ENCODE results near the gene RNU1-3. TPM values are rescaled to one million over a fixed set of nuclear protein-coding genes. Genes with fewer than 3 reads are reported as not detected.
"Not testable (repeated sequence)": the region's sequence is repeated elsewhere in the genome, so short reads cannot be mapped to it uniquely, and the experiment has no call there.

Gene RNU1-3
- total RNA-seq, 1 donor from 2014 or later = 3,042 TPM

DNA sequence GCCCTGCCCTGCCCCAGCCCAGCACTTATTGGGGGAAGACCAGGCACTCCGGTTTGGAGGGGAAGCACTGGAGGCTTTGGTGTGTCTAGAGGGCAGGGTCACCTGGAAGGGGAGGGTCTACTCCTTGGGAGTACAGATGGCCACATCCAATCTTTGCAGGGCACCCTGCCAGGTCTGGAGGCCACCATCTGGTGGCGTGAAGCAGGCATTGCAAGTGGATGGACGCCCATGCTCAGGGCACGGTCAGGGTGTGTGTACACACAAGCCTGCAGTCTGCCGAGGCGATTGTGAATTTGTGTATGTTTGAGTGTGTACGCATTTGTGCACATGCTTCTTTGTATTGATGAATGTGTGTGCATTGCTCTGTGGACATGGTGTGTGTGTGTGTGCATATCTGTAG, 36.4 kb upstream of the RNU1-3 start:
- not testable (repeated sequence) for H3K27ac Mint-ChIP-seq (ENCODE audit: unreplicated experiment); DNase-seq (ENCODE audit: low read depth, low spot score); H3K27me3 Mint-ChIP-seq (ENCODE audit: low read depth); H3K9me3 Mint-ChIP-seq; H3K36me3 Mint-ChIP-seq (ENCODE audit: low read depth); H3K4me1 Mint-ChIP-seq; H3K4me3 Mint-ChIP-seq

DNA sequence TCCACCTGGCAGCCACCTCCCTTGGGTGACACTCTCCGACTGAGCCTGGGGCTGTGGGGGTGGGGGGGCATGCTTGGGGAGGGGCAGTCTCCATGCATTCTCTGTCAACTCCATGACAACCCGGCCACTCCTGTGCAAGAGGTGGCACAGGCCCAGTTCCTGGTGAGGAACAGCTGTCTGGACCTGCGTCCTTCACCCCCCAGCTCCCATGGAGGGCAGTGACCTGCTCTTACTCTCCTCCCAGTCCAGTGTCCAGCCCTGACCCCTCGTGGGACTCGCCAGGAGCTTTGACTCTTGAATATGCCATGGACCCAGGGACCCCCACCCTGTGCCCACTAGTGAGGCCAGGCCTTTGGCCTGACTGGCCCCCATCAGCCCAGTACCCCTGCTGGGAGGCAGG, 35.5 kb upstream of the RNU1-3 start:
- not testable (repeated sequence) for H3K4me3 Mint-ChIP-seq; DNase-seq (ENCODE audit: low read depth, low spot score)

DNA sequence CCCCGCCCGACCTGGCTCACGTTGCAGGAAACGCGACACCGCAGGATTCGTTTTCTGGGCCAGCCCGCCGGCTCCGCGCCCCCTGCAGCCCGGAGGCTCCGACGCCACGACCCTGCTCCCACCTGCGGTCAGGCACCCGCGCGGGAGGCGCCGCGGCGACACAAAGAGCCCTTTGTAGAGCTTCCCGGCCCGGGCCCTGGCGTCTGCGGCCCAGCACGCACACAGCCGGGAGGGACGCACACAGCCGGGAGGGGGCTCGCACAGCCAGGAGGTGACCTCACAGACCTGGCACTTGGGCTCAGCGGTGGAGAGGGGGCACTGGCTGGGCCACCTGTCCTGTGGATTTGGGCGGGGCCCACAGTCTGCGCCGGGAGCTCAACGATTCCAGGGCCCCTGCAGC, 34.4 kb upstream of the RNU1-3 start:
- not testable (repeated sequence) for H3K27ac Mint-ChIP-seq (ENCODE audit: unreplicated experiment); H3K4me3 Mint-ChIP-seq; H3K4me1 Mint-ChIP-seq; DNase-seq (ENCODE audit: low read depth, low spot score); H3K36me3 Mint-ChIP-seq (ENCODE audit: low read depth); H3K9me3 Mint-ChIP-seq; H3K27me3 Mint-ChIP-seq (ENCODE audit: low read depth)

More for the DNA sequence above, 35.5 kb upstream of the RNU1-3 start:
- H3K36me3 Mint-ChIP-seq (ENCODE audit: low read depth); H3K4me1 Mint-ChIP-seq; H3K27me3 Mint-ChIP-seq (ENCODE audit: low read depth); H3K9me3 Mint-ChIP-seq; H3K27ac Mint-ChIP-seq (ENCODE audit: unreplicated experiment): not testable (repeated sequence)

DNA sequence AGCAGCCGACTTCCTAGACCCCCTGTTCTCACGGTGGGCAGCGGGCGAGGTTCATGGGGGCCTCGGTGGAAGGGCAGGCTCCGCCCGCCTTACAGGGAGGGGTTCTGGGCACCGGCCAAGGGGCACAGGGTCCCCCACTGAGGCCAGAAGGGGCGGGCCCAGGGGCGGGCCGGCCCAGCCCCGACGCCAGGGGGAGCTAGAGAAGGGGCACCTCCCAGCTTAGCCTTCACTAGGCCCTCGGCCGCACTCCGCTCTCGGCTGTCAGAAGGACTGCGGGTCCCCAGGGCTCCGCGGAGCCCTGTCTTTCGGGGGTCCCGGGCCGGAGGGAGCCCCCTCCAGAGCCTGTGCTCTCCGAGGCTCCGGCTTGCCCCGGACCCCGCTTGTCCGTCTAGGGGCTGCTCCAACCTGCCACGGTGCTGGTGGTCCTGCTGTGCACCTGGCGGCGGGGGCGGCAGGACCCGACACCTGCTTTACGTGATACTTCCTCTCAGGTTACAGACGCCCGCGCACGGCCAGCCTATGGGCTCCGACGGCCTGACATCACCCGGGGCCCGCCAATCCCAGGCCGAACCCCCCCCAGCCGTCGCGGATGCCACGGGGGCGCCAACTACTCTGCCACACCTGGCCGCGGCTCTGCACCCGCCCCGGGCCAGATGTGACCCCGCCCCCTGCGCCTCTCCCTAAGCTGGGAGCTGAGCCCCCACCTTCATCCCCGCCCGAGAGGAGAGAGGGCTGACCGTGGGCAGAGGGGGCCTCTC, 33.6 kb upstream of the RNU1-3 start:
- not testable (repeated sequence) for H3K9me3 Mint-ChIP-seq; H3K27ac Mint-ChIP-seq (ENCODE audit: unreplicated experiment); H3K27me3 Mint-ChIP-seq (ENCODE audit: low read depth); DNase-seq (ENCODE audit: low read depth, low spot score); H3K36me3 Mint-ChIP-seq (ENCODE audit: low read depth); H3K4me3 Mint-ChIP-seq; H3K4me1 Mint-ChIP-seq

DNA sequence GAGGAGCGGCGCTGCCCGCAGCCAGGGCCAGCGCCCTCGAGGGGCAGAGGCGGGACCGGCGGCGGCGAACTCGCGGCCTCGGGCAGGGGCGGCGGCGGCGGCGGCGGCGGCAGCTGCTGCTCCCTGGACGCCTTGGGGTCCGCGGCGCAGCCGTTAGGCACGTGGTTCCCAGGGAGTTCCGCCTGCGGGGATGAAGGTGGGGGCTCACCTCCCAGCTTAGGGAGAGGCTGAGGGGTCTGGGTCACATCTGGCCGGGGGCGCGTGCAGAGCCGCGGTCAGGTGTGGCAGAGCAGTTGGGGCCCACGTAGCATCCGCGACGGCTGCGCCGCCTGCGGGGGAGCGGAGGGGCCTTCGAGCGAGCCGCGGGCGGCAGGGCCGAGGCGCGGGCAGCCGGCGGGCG, 32.7 kb upstream of the RNU1-3 start:
- H3K4me1 Mint-ChIP-seq; H3K9me3 Mint-ChIP-seq; H3K4me3 Mint-ChIP-seq; DNase-seq (ENCODE audit: low read depth, low spot score); H3K36me3 Mint-ChIP-seq (ENCODE audit: low read depth); H3K27ac Mint-ChIP-seq (ENCODE audit: unreplicated experiment); H3K27me3 Mint-ChIP-seq (ENCODE audit: low read depth): not testable (repeated sequence)

DNA sequence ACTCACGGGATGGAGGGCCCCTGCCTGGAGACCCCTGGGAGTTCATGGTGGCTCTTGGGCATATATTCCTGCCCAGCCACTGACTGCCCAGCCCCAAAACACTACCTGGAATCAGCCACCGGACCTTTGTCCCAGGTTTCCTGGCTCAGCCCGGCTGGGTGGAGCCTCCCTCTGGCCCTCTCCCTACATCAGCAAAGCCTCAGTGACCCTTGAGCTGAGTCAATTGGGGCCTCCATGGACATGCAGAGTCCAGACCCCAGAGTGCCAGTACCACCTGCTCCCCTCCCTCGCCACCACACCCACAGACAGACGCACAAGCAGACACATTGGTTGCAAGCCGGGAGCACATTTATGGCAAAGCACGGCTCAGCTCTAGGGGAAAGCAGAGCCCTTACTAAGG, 30.4 kb upstream of the RNU1-3 start:
- not testable (repeated sequence) for H3K27ac Mint-ChIP-seq (ENCODE audit: unreplicated experiment); H3K4me1 Mint-ChIP-seq; H3K36me3 Mint-ChIP-seq (ENCODE audit: low read depth); H3K4me3 Mint-ChIP-seq; H3K27me3 Mint-ChIP-seq (ENCODE audit: low read depth); DNase-seq (ENCODE audit: low read depth, low spot score); H3K9me3 Mint-ChIP-seq

DNA sequence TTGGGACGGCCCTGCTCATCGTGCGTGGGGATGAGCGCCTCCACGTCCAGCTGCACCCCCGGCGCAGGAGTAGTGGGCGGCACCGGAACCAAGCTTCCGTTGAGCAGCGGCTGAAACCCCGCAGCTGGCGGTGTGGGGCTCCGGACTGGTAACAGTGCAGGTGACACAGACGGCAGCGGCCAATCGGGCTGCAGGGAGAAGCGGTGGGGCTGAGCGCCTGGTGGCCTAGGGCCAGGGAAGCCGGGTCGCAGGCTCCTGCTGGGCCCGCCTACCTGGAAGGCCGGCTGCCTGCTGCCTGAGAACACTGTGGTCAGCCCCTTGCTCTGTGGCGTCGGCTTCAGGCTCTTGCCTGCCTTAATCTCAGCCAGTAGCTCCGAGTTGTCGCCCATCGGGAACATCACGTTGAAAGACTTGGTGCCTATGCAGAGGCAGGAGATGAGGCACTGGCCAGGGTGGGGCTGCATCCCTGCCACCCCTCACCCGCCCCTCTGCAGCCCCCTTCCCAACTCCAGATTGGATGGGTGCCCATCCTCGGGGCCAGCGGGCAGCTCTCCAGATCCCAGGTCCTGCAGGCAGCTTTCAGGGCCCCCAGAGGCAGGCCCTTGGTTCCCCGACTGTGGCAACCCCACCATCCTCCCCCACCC, 29.9 kb upstream of the RNU1-3 start:
- H3K9me3 Mint-ChIP-seq; H3K27me3 Mint-ChIP-seq (ENCODE audit: low read depth); H3K36me3 Mint-ChIP-seq (ENCODE audit: low read depth); H3K4me1 Mint-ChIP-seq; H3K4me3 Mint-ChIP-seq; H3K27ac Mint-ChIP-seq (ENCODE audit: unreplicated experiment); DNase-seq (ENCODE audit: low read depth, low spot score): not testable (repeated sequence)

DNA sequence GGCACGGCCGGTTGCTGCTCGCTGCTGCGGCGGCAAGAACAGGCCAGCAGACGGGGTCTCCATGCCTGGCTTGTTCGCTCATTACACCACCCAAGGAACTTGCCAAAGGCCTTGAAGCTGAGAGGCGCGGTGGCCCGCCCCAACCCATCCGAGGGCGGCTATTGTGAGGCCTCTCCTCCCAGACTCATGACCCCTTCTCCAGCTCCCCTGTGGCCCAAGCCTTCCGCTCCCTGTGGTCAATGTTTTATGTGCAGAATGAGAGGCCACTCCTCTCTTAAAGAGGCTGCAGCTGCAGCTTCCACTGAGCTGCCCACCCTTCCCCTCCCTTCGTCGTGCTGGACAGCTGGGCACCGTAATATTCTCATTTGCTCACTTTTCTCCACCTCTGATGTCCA, 27.6 kb upstream of the RNU1-3 start:
- not testable (repeated sequence) for DNase-seq (ENCODE audit: low read depth, low spot score); H3K27me3 Mint-ChIP-seq (ENCODE audit: low read depth); H3K36me3 Mint-ChIP-seq (ENCODE audit: low read depth); H3K4me3 Mint-ChIP-seq; H3K27ac Mint-ChIP-seq (ENCODE audit: unreplicated experiment); H3K4me1 Mint-ChIP-seq; H3K9me3 Mint-ChIP-seq

DNA sequence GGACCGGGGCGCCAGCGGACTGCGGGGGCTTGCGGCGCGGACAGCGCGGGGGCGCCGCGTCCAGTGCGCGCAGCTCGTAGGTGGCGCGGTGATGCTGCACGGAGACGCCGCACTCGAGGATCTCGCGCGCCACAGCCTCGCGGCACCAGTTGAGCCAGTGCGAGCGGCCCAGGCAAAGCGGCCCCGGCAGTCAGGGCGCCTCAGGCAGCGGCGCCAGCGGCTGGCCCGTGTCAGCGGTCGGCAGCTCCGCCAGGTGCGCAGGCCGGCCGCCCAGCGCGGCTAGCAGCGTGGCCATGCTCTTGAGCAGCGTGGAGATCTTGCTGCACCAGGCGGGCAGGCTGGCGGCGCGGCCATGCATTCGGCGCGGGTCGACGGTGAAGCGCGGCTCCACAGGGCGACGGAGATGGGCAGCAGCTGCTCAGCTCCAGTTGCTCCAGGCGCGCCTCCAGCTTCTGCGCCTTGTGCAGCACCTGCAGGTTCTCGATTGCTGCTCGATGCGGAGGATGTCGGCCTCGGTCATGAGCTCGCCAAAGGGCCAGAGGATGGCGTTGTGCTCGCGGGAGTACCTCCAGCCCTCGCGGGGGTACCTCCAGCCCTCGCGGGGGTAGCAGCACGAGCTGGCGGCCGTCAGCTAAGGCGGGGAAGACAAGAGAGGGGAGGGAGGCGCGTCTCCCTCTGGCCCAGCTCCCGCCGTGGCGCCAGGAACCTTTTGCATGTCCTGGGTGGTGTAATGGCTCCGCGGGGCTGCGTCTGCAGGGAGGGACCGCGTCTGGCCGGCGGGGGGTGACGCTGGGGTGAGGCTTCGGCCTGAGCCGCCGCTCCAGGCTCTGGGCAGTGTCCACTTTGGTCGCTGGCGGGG, 26.9 kb upstream of the RNU1-3 start:
- H3K9me3 Mint-ChIP-seq; H3K27ac Mint-ChIP-seq (ENCODE audit: unreplicated experiment); H3K4me3 Mint-ChIP-seq; H3K4me1 Mint-ChIP-seq; H3K36me3 Mint-ChIP-seq (ENCODE audit: low read depth); H3K27me3 Mint-ChIP-seq (ENCODE audit: low read depth); DNase-seq (ENCODE audit: low read depth, low spot score): not testable (repeated sequence)

DNA sequence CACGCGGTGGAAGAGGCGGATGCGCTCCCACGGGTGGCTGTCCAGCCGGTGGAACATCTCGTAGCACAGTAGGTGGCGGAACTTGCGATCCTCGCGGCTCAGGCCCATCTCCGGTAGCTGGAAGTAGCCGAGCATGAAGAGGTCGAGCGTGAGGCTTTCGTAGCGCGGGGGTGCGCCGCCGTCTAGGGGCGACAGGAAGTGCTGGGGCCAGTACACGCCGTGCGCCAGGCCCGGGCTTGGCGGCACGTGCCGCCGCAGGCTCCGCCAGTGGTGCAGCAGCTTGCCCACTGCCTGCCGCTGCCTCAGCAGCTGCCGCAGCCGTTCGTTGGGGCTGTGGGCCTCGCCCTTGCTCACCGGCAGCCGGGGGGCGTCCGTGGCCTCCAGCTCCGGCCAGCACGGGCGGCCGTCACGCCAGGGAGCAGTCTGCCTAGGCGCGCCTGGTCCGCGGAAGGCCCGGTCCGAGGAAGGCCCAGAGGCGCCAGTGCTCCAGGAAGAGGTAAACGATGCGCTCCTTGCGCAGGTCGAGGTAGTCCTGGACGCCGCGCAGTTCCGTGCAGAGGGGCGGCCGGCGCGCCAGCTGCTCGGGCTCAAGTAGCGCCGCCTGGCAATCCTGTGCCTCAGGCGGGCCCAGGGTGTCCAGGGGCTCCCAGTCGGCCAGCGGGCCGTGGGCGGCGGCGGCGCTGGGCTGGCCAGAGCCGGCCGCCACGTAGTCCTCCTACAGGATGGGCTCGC, 26.1 kb upstream of the RNU1-3 start:
- not testable (repeated sequence) for H3K4me1 Mint-ChIP-seq; H3K4me3 Mint-ChIP-seq; DNase-seq (ENCODE audit: low read depth, low spot score); H3K27me3 Mint-ChIP-seq (ENCODE audit: low read depth); H3K27ac Mint-ChIP-seq (ENCODE audit: unreplicated experiment); H3K9me3 Mint-ChIP-seq; H3K36me3 Mint-ChIP-seq (ENCODE audit: low read depth)

DNA sequence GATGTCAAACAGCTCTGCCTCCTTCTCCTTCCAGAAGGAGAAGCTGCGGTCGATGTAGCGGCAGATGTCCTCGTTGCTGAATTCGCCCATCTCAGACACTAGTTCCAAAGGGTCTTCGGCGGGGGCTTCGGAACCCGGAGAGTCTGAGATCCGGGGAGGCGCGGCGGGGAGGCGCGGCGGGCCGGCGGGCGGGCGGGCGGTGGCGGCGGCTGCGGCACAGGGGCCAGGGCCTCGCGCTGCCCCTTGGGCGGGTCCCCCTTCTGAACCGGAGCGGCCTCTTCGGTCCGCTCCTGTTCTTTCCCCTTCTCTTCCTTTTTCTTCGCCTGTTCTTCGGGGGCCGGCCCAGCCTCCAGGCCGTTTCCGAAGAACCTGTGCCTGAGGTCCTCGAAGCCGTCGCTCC, 25.5 kb upstream of the RNU1-3 start:
- not testable (repeated sequence) for H3K4me3 Mint-ChIP-seq; H3K27ac Mint-ChIP-seq (ENCODE audit: unreplicated experiment); H3K27me3 Mint-ChIP-seq (ENCODE audit: low read depth); H3K9me3 Mint-ChIP-seq; H3K36me3 Mint-ChIP-seq (ENCODE audit: low read depth); DNase-seq (ENCODE audit: low read depth, low spot score); H3K4me1 Mint-ChIP-seq

DNA sequence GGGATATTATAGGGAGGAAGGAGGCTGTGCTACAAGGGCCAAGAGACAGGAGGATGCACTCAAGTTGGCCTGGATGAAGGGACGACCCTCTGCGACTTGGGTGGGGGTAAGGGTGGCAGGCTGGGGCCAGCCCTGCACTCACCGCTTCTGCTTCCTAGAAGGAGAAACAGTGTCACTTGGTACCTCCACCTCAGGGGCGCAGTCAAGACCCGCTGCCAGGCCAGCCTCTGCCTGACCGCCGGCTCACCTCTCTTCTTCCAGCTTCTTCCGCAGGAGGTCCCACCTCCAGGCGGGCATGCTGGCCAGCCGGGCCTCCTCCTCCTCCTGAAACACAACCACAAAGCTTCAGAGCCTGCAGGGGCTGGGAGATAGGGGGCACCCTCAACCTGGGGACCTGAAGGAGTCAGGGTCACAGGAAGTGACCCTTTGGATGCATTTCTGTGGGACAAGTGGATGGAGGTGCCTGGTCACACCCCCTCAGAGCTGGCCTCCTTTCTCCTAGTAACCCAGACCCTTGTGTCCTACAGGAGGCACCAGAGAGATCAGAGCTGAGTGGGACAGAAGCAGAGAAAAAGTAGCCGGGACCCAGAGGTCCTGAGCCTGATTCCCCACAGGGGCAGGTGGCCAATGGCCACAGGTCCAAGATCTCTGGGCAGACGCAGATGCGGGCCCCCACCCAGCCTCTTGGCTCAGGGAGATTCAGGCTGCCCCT, 24.4 kb upstream of the RNU1-3 start:
- H3K27ac Mint-ChIP-seq (ENCODE audit: unreplicated experiment); DNase-seq (ENCODE audit: low read depth, low spot score); H3K9me3 Mint-ChIP-seq; H3K4me3 Mint-ChIP-seq; H3K36me3 Mint-ChIP-seq (ENCODE audit: low read depth); H3K27me3 Mint-ChIP-seq (ENCODE audit: low read depth); H3K4me1 Mint-ChIP-seq: not testable (repeated sequence)

Data from neural crest cell (in vitro differentiated cells).